ENCODE data around the gene PARD6B. TPM values are rescaled to one million over a fixed set of nuclear protein-coding genes. Genes with fewer than 3 reads are reported as not detected.
A peak's percentile ranks its signal among the peaks of the same experiment; 100 is the strongest.

The PARD6B gene
- total and polyA plus RNA-seq, 2 of the 13 experiments (the other 11 are each of a cell fraction or from before 2014, with no cell fraction given) = 6.9 to 22.2 TPM

DNA sequence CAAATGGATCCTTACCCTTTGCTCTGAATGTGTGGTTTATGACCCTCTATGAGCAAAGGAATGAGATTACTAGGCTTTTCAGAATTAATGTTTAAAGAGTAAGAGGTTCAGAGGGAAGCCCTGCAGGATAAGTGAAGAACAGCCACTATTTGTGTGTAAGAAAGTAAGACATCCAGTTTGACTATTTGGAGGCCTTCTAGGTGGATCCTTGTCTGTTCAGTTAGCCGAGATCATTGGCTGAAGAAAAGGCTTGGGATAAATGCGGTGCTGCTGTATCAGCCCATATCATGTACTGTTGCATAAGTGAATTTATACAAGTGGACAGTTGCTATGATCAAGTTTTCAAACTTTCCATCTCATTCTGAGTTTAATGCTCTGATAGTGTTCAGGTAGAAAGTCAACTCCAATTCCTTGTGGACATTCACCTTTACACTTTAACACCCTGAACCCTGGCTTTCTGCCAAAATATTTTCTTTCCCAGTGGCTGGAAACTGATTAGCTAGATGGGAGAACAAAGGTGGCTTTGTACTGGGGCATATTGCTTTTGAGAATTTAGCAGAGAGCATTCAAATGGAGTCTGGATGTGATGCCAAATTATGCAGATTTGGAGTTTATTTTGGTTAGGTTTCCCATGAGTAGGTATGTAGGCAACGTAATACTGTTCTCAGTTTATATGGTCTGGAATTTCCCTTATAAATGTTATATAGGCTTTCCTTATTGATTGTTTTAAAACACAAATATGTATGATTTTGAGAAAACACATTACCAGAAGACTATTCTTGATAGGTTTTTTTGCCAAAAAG lies 15.0 kb downstream of the PARD6B start (continued):
- TF ChIP-seq BRCA1 (CRISPR knock-in tag; IDR thresholded peaks at IDR 0.05) (no peak), HCFC1 (IDR thresholded peaks at IDR 0.05; ENCODE audit: low read depth, low read length) (no peak), CEBPB (IDR thresholded peaks at IDR 0.05; ENCODE audit: borderline replicate concordance, low read depth, low read length) (no peak), ZNF564 (CRISPR knock-in tag; IDR thresholded peaks at IDR 0.05) (no peak), HIVEP1 (CRISPR knock-in tag; IDR thresholded peaks at IDR 0.05) (no peak), RCOR2 (CRISPR knock-in tag; IDR thresholded peaks at IDR 0.05) (peak; percentile 98), PTBP1 (IDR thresholded peaks at IDR 0.05; ENCODE audit: low read depth, low read length, poor library complexity, severe bottlenecking) (no peak), MYNN (CRISPR knock-in tag; IDR thresholded peaks at IDR 0.05; ENCODE audit: low read depth) (no peak), ZNF350 (CRISPR knock-in tag; IDR thresholded peaks at IDR 0.05; ENCODE audit: borderline replicate concordance, low read depth) (no peak), HES4 (CRISPR knock-in tag; IDR thresholded peaks at IDR 0.05; ENCODE audit: borderline replicate concordance) (no peak), ZNF20 (CRISPR knock-in tag; IDR thresholded peaks at IDR 0.05) (no peak), MTF1 (CRISPR knock-in tag; IDR thresholded peaks at IDR 0.05) (no peak), SP5 (CRISPR knock-in tag; IDR thresholded peaks at IDR 0.05; ENCODE audit: borderline replicate concordance, low read depth) (no peak), CHD4 (IDR thresholded peaks at IDR 0.05; ENCODE audit: borderline replicate concordance, low read length) (peak; percentile 25; the same call in 1 of the 2 replicates), HNRNPUL1 (IDR thresholded peaks at IDR 0.05; ENCODE audit: low read depth, low read length) (no peak), NCOA2 (CRISPR knock-in tag; IDR thresholded peaks at IDR 0.05) (peak; percentile 89)
- TF ChIP-seq, protein P1, sequence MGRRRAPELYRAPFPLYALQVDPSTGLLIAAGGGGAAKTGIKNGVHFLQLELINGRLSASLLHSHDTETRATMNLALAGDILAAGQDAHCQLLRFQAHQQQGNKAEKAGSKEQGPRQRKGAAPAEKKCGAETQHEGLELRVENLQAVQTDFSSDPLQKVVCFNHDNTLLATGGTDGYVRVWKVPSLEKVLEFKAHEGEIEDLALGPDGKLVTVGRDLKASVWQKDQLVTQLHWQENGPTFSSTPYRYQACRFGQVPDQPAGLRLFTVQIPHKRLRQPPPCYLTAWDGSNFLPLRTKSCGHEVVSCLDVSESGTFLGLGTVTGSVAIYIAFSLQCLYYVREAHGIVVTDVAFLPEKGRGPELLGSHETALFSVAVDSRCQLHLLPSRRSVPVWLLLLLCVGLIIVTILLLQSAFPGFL (CRISPR knock-in tag; IDR thresholded peaks at IDR 0.05) = no peak
- TF ChIP-seq, protein P2, sequence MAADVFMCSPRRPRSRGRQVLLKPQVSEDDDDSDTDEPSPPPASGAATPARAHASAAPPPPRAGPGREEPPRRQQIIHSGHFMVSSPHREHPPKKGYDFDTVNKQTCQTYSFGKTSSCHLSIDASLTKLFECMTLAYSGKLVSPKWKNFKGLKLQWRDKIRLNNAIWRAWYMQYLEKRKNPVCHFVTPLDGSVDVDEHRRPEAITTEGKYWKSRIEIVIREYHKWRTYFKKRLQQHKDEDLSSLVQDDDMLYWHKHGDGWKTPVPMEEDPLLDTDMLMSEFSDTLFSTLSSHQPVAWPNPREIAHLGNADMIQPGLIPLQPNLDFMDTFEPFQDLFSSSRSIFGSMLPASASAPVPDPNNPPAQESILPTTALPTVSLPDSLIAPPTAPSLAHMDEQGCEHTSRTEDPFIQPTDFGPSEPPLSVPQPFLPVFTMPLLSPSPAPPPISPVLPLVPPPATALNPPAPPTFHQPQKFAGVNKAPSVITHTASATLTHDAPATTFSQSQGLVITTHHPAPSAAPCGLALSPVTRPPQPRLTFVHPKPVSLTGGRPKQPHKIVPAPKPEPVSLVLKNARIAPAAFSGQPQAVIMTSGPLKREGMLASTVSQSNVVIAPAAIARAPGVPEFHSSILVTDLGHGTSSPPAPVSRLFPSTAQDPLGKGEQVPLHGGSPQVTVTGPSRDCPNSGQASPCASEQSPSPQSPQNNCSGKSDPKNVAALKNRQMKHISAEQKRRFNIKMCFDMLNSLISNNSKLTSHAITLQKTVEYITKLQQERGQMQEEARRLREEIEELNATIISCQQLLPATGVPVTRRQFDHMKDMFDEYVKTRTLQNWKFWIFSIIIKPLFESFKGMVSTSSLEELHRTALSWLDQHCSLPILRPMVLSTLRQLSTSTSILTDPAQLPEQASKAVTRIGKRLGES (CRISPR knock-in tag; IDR thresholded peaks at IDR 0.05; ENCODE audit: borderline replicate concordance) = no peak
- TF ChIP-seq, protein P3, sequence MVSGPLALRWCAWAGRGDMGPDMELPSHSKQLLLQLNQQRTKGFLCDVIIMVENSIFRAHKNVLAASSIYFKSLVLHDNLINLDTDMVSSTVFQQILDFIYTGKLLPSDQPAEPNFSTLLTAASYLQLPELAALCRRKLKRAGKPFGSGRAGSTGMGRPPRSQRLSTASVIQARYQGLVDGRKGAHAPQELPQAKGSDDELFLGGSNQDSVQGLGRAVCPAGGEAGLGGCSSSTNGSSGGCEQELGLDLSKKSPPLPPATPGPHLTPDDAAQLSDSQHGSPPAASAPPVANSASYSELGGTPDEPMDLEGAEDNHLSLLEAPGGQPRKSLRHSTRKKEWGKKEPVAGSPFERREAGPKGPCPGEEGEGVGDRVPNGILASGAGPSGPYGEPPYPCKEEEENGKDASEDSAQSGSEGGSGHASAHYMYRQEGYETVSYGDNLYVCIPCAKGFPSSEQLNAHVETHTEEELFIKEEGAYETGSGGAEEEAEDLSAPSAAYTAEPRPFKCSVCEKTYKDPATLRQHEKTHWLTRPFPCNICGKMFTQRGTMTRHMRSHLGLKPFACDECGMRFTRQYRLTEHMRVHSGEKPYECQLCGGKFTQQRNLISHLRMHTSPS (CRISPR knock-in tag; IDR thresholded peaks at IDR 0.05; ENCODE audit: low read depth) = no peak
- TF ChIP-seq, protein P4, sequence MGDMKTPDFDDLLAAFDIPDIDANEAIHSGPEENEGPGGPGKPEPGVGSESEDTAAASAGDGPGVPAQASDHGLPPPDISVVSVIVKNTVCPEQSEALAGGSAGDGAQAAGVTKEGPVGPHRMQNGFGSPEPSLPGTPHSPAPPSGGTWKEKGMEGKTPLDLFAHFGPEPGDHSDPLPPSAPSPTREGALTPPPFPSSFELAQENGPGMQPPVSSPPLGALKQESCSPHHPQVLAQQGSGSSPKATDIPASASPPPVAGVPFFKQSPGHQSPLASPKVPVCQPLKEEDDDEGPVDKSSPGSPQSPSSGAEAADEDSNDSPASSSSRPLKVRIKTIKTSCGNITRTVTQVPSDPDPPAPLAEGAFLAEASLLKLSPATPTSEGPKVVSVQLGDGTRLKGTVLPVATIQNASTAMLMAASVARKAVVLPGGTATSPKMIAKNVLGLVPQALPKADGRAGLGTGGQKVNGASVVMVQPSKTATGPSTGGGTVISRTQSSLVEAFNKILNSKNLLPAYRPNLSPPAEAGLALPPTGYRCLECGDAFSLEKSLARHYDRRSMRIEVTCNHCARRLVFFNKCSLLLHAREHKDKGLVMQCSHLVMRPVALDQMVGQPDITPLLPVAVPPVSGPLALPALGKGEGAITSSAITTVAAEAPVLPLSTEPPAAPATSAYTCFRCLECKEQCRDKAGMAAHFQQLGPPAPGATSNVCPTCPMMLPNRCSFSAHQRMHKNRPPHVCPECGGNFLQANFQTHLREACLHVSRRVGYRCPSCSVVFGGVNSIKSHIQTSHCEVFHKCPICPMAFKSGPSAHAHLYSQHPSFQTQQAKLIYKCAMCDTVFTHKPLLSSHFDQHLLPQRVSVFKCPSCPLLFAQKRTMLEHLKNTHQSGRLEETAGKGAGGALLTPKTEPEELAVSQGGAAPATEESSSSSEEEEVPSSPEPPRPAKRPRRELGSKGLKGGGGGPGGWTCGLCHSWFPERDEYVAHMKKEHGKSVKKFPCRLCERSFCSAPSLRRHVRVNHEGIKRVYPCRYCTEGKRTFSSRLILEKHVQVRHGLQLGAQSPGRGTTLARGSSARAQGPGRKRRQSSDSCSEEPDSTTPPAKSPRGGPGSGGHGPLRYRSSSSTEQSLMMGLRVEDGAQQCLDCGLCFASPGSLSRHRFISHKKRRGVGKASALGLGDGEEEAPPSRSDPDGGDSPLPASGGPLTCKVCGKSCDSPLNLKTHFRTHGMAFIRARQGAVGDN (CRISPR knock-in tag; IDR thresholded peaks at IDR 0.05) = no peak

All from HepG2 (cell line).